ENCODE results near the gene CELSR1.

CELSR1 gene

DNA sequence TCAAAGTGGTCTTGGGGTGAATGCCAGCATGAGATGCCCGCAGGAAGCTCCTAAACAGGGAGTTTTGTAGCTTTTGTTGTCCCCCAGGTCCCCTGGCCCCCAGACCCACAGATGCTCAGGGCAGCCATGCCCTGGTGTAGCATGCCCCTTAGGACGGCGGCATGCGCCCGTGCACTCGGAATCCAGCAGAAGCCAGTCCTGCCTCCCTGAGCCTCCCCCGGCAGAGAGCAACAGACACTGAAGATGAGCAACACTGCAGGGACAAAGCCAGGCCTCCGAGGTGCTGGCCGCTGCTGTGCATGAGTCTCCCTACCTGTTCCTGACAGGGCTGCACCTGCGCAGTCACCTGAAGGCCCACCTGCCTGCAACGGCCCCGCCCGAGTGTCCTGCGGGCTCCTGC lies 142.8 kb downstream of the CELSR1 start:
- no peak for DNase-seq (ENCODE audit: low read depth in 2 of 2)

DNA sequence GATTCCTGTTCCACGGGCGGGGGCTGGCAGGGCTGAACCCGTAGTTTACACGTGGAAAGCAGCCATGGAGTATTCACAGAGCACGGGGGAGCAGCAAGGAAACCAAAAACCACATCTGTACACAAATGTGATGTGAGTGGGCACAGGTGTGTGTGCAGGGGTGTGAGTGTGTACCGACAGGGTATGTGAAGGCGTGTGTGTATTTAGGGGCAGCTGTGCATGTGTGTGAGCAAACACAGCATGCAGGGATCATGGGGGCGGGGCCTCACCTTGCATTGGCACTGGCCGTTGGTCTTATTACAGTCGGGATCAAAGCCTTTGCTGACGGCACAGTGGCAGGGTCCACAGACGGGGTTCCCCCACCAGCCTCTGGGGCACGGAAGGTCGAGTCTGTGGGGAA lies 143.5 kb downstream of the CELSR1 start:
- no peak for DNase-seq (ENCODE audit: low read depth in 2 of 2)

DNA sequence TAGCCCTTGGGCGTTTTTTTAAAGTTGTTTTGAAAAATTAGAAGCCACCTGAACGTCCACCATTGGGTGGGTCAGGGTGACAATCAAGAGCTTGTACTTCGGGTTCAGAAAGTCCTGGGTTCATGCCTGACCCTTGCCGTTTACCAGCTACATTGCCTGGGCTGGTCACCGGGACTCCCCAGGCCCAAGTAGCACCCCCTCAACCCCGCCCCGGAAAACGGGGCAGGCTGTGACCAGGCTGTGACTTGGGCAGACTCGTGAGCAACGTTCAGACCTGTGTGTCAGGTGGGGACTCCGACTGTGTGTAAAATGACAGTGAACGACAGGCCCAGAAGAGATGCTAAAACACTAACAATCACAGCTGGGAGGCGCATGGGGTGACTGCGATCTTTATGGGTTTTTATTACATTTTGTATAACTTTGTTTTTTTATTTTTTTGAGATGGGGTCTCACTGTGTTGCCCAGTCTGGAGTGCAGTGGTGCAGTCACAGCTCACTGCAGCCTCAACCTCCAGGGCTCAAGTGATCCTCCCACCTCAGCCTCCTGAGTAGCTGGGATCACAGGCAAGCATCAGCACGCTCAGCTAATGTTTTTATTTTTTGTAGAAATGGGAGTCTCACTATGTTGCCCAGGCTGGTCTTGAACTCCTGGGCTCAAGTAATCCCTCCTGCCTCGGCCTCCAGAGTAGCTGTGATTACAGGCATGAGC lies 145.1 kb downstream of the CELSR1 start:
- no peak for DNase-seq (ENCODE audit: low read depth in 2 of 2)

DNA sequence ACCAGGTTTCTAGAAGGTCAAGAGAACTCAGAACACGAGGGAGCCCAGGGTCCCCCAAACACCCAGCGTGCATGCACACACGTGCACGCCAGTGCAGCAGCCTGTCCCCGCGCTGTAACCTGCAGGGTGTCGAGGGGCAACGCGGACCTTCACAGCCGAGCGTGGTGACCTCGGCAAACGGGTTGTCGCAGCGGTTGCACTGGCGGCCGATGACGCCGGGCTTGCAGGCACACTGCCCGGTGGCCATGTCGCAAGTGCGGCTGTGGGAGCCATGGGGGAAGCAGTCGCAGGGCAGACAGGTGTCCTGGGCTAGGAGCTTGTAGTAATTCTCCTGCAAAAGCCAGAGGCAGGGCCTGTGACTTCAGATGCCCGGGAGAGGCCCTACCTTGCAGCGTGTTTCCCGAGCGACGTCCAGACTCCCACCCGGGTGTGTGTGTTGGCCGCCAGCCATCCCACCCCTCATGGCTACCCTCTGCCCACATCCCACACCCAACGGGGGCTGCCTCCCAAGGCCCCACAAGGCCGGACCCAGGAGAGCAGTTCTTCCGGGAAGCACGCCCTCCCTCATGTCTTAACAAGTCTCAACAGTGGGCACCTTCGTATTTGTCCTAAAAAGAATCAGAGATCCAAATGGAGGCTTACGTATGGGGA lies 145.8 kb downstream of the CELSR1 start:
- no peak for DNase-seq (ENCODE audit: low read depth in 2 of 2)

DNA sequence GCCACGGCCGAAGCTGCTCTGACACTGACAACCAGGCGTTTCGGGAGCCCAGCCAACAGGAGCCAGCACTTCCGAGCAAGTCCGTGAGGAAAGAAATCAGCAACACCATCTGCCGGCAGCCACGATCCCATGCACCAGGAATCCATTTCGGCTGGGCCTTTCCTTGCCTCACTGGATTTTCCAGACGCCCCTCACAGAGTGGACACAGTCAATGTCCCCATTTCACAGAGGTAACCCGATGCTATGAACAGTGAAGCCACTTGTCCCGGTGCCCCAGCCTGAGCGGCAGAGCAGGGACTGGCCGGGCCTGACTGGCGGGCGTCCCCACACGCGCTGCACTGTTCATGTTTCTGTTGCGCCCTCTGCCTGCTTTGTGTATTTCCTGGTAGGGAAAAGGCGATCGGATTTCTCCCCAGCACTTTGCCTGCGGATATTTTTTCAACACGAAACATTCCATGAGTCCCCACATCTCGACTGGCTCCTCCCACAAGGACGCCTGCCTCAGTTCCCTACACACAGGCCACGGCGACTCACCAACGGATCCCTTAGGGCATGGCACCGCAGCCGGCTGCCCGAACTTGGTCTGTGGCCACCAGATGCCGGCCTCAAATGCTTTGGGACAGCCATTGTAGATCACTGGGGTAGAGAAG lies 146.6 kb downstream of the CELSR1 start:
- DNase-seq (ENCODE audit: low read depth in 2 of 2) = no peak

DNA sequence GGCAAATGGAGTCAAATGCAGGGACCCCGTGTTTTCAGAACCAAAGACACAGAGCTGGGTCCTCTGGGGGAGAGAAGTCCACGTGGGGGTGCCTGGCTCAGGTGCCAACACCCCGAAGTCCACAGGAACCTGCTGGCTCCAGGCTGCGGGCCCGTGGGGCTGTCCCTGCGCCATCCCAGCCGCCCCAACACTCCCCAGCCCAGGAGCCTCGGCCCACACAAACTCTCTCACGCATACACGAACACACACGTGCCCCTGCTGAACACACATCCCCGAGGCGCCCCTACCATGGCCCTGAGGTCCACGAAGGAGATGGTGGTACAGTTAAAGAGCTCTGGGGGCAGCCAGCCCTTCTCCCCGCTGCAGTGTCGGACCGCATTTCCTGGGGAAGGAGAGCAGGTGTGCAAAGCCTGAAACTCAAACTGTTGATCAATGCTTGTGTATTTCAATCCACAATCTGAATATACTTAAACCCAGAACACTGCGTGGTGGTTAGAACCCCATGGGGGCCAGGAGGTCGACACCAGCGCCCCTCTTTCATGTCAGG lies 147.2 kb downstream of the CELSR1 start:
- no peak for DNase-seq (ENCODE audit: low read depth in 2 of 2)

DNA sequence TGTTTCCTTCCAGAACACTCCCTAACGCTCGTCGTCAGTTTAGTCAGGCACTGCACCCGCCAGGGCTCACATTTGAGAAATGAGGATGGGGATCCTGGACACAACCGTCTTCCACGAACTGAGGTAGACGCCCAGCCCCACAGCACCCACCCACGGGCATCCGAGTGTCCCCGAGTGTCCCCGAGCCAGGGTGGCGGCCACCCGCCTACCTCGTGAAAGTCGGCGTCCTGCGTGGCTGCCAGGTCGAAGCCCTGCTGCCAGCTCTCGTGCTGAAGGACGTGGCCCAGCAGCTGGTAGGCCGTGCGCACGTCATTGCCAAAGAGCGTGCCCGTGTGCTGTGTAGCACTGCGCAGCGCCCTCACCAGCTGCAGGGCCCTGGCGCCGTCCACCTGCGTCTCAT lies 148.3 kb downstream of the CELSR1 start:
- no peak for DNase-seq (ENCODE audit: low read depth in 2 of 2)

DNA sequence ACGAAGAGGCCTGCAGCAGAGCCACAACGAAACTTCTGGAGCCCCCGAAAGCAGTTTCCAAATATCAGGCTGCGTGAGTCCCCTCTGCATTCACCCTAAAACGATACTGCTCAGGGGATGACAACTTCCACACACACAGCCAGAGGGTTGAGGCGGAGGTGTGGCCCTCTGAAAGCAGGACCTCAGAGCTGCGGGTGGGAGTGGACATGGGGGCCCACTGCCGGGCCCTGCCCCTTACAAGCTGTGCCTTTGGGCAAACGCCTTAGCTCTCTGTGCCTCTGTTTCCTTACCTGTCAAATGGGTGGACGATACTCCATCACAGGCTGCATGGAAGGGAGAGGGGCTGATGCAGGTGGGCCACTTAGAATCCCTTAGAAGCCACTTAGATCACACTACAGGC lies 148.8 kb downstream of the CELSR1 start:
- DNase-seq (ENCODE audit: low read depth in 2 of 2) = no peak

DNA sequence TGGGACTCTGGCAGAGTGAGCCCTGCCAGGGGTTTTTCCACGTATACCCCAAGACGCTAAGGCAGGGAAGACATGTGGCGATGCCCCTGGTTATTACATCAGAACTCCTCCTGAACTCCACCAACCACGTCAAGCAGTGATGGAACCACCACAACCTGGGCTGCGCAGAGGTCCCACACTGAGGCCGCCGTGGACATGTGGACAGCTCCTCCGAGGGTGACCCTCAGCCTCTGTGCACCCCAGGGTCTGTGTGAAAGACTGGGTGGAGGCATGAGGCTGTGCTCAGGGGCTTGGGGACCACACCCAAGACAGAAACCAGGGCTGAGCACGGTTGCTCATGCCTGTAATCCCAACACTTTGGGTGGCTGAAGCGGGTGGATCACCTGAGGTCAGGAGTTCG lies 149.7 kb downstream of the CELSR1 start:
- DNase-seq (ENCODE audit: low read depth in 2 of 2) = no peak

DNA sequence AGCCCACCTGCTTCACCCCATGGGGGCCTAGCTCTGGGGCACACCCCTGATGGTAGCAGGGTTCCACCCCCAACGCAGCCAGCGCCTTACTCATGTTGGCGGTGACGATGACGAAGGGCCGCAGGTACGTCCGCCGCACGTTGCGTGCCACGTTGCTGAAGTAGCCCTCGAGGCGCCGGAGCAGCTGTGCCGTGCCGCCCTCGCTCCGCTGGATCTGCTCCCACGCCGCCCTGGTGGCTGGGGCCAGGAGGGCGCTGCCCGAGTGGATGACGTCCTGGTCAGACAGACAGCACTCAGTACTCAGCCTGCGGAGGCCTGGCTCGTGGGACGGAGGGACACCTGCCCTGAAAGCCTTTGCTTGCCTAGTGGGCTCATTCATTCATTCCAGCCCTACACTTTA lies 151.1 kb downstream of the CELSR1 start:
- no peak for DNase-seq (ENCODE audit: low read depth in 2 of 2)

DNA sequence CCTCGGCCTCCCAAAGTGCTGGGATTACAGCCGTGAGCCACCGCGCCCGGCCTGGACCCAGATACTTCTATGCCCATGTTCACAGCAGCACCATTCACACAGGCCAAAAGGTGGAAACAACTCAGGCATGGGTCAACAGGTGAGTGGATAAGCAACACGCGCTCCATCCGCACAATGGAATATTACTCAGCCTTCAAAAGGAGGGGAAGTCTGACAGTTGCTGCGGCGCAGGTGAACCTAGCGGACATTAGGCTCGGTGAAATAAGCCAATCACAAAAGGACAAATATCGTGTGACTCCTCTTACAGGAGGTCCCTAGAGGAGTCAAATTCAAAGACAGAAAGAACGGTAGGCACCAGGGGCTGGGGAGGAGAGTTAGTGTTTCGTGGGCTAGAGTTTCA lies 154.9 kb downstream of the CELSR1 start:
- no peak for DNase-seq (ENCODE audit: low read depth in 2 of 2)

DNA sequence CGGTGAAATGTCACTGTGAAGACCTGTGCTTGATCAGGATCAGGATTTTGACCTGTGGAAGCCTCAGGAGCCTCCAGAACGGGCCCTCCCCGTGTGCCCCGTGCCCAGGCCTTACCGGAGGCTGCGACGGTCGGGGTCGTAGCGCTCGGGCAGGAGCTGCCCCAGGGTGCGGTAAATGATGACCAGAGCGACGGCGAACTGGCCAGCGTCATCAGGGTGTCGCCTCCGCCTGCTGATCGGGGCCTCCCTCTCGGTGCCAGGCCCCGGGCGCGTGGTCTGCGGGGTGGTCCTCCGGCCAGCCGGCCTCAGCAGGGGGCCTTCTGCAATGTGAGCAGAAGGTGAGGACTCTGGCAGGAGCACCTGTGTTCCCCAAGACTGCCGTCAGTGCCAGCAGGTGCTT lies 155.7 kb downstream of the CELSR1 start:
- DNase-seq (ENCODE audit: low read depth in 2 of 2) = no peak

DNA sequence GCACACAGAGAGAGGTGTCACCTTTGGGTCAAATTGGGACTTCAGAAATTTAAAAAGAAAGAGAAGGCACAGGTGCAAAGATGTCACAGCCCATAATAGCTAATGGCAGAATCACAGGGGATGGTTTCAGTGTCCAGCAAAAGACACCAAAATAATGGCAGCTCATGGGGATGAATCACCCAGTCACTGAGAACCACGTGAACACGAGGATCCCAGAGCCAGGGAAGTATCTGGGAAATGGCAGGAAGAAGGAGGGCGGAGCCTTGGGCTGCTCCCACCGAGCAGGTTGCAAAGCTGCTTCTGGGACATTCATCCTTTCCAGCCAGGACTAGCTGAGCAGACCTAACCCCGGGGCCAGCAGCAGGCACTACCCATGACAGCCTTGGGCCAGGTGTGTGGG lies 156.3 kb downstream of the CELSR1 start:
- no peak for DNase-seq (ENCODE audit: low read depth in 2 of 2)

DNA sequence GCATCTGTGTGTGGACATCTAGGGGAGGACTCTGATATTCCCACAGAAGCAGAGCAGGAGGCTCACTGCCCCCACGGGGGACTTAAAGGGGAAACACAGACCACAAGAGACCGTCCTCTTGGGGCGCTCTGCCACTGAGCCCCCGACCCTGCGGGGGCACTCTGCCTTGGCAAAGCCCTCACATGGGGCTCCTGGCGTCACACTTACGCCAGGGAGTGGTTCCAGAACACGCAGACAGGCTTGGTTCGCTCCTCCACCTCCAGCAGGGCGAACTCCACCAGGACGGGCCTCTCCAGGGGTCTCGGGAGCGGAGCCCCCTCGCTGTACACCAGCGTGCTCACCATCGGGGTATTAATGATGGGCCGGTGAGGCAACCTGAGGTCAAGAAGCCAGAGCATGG lies 156.8 kb downstream of the CELSR1 start:
- DNase-seq (ENCODE audit: low read depth in 2 of 2) = no peak

DNA sequence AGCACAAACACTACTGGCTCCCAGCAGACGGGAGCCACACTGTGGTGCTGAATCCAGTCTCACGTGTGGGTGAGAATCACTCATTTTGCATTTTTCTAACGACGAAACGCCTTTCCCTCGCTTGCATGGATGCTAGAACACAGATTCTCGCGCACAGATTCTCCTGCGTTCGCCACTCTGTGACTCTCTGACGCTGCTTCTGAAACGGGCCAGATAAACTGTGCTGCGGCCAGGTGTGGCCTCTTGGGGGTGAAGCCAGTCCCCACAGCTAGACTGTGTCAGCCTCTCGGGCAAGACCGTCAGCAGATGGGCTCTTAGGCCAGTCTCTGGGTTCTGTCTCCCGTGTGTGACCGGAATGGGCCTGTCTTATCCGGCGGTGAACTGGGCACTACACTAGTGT lies 157.4 kb downstream of the CELSR1 start:
- no peak for DNase-seq (ENCODE audit: low read depth in 2 of 2)

DNA sequence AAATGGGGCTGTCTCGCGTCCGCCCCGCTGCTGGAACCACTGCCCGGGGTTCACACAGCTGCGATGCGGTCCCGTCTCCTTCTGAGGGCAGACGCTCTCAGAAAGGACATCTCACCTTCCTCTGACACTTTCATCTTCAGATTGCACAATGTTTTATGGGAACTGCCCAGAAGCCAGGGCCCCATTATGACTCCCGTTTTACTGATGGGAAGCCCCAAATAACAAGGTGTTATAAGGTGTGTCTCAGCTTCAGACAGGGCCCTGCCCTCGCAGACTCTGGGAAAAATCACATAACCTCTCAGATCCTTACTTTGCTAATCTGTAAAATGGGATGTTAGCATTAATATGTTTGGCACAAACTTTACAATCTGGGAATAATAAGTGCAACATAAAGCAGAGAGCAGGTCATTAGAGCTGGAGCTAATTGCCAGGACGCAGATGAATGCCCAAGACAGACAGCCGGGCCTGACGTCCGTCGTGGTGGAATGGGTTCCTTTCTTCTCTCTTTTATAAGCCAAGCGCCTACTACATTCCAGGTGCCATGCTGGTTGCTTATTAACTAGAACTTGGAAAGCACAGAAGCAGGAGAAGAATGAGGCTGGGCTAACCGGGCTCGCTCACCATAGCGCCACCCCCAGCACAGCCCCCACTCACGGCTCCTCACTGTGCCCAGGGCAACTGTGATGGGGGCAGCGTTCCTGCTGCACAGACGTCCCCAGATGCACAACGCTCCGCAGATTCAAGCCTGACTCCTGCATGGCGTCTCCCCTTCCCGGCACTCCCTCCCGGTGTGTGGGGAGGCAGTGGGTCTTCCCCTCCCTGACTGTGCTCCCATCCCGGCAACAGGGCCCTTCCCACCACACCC lies 158.1 kb downstream of the CELSR1 start:
- DNase-seq (ENCODE audit: low read depth in 2 of 2) = no peak

DNA sequence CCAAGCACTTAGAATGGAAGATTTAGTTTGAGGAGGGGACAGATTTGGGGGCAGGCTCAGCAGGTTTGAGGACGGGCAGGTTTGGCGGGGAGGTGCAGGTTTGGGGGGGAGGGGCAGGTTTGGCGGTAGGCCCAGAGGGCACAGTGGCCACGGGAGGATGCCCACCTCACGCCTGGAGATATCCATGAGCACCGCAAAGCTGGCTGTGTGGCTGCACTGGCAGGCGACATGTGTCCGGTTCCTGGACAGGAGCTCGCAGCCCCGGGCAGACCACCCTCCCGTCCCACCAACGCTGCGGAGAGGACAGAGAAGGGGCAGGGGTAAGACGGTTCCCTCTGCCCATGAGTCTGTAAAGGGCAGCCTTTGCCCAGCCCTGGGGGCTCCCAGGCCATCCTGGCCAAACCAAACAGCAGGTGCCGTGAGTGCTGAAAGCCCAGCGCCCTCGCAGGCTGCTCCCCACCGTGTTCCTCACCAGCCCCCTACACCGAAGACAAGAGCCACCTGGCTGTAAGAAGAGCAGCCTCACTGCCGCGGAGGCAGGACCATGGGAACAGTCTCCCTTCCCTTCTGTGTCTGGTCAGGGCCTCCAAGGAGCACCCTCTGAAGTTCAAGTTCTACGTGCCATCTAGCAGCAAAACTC lies 158.9 kb downstream of the CELSR1 start:
- DNase-seq (ENCODE audit: low read depth in 2 of 2) = no peak

DNA sequence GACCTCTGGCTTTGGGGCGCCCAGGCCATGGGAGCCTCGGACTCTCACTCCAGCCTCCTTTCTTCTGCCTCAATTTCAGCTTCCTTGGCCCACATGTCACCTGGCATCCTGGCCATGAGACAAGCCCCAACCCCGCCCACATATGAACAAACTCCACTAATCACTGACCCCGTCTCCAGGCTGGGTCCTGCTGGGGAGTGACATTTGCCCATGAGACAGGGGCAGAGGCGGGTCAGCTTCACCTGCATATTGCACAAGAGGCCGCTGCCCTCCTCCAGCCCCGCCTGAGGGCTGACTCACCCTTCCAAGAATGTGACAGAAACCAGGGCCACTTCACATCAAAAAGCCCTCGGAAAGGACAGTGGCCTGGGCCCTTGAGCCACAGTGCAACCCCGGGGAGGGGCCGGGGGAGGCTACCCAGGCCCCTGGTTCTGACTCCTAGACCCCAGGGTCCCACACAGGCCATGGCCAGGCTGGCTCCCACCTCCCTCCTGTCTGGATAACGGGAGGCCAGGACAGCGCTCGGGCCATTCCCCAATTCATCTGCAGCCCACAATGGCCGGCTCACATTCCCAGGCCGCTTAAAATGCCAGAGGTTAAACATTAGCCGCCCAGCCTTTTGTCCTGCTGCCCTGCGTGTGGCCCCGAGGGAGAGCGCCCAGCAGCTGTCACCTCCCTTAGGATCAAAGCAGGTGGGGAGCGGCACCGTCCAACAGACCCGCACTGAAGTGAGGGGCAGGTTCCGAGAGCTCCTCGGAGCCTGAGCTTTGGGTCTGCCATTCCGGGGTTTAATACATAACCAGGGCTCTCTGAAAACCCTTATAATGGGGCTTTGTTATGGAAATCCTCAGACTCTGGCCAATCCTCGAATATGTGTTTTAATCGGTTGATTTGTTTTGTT lies 159.6 kb downstream of the CELSR1 start:
- no peak for DNase-seq (ENCODE audit: low read depth in 2 of 2)

DNA sequence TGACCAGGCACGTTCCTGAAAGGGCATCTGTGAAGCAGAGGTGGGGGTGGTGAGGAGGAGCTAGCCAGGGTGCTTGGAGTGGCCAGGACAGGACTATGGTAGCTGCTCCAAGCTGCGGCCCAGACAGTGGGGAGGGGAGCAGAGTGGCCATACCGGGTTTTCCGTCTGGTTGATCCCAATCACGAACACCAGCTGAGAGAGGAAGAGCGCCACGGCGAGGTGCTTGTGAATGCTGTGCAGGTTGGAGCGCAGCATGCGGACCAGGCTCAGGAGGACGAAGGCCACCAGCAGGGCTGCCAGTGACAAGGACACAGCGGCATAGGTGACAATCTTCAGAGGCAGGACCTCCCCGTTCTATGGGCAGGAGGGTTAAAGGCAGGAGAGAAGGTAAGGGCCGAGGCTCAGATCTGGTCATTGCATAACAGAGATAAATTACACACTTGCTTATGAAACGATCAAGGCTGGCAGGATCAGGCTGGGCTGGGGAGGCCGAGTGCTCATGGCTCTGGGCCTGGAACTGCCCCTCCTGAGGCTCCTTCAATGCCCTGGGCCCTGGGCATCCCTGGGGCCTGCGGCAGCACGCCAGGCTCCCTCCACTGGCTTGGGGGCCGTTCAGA lies 160.4 kb downstream of the CELSR1 start:
- no peak for DNase-seq (ENCODE audit: low read depth in 2 of 2)

DNA sequence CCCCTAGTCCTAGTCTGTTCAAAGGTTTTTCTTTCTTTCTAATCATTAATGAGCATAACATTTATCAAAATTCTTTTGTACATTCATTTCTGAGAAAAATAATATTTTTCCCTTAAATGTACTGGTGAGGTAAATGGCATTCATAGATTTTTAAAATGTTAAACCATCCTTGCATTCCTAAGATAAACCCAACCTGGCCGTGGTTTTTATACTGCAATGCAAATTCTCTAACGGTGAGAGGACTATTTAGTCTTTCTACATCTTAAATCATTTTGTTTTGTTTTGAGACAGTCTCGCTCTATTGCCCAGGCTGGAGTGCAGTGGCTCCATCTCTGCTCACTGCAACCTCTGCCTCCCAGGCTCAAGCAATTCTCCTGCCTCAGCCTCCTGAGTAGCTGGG lies 161.3 kb downstream of the CELSR1 start:
- DNase-seq (ENCODE audit: low read depth in 2 of 2) = no peak
